ENCODE data around the gene KCNQ1. TPM values are rescaled to one million over a fixed set of nuclear protein-coding genes. Genes with fewer than 3 reads are reported as not detected.
A peak's percentile ranks its signal among the peaks of the same experiment; 100 is the strongest.

Gene KCNQ1
- total and polyA plus RNA-seq, 9 donors, result 1.4 to 17.2 (median 3.8) TPM

- TF ChIP-seq CTCF (IDR thresholded peaks at IDR 0.05) (no peak), POLR2A (IDR thresholded peaks at IDR 0.05) (no peak), EP300 (IDR thresholded peaks at IDR 0.05) (no peak)
- DNase-seq, result peak in 3 of 5 donors; percentile 7 to 31 (median 15)
- intact Hi-C loops (cut with DNase I), result no loop called here
- Histone ChIP-seq H3K27ac (no peak overlapping the region), H3K36me3 (no peaks in the 10 kb centered on the region), H3K9me3 (no peaks in the 10 kb centered on the region), H3K4me3 (no peak overlapping the region), H3K4me1 (ENCODE audit: insufficient read depth) (no peaks in the 10 kb centered on the region), H3K27me3 (no peaks in the 10 kb centered on the region)
- 88 to 93% (median 90%) methylated on average over 18 of the region's 18 CpGs for WGBS, 3 donors
Measured at GRCh38 chr11:2789331-2789730, 344.5 kb downstream of the KCNQ1 start.

- peak in 3 of 5 donors; percentile 16 to 32 (median 26) for DNase-seq
- WGBS, 3 donors, result 86 to 98% (median 95%) methylated on average over 6 of the region's 6 CpGs
- intact Hi-C loops (cut with DNase I), result no loop called here
- no peaks in the 10 kb centered on the region for H3K36me3 ChIP-seq
- no peak overlapping the region for H3K4me3 ChIP-seq
- no peaks in the 10 kb centered on the region for H3K27me3 ChIP-seq
- H3K4me1 ChIP-seq (ENCODE audit: insufficient read depth), result no peaks in the 10 kb centered on the region
- TF ChIP-seq EP300 (IDR thresholded peaks at IDR 0.05), result no peak
- H3K27ac ChIP-seq, result no peak overlapping the region
- no peaks in the 10 kb centered on the region for H3K9me3 ChIP-seq
Measured at GRCh38 chr11:2789791-2790567, 345.2 kb downstream of the KCNQ1 start.

- TF ChIP-seq EP300 (IDR thresholded peaks at IDR 0.05) (no peak), CTCF (IDR thresholded peaks at IDR 0.05) (no peak), POLR2A (IDR thresholded peaks at IDR 0.05) (no peak)
- no peaks in the 10 kb centered on the region for H3K36me3 ChIP-seq
- WGBS, 3 donors, result 95 to 98% (median 97%) methylated on average over 14 of the region's 14 CpGs
- H3K27me3 ChIP-seq, result no peaks in the 10 kb centered on the region
- no peaks in the 10 kb centered on the region for H3K4me1 ChIP-seq (ENCODE audit: insufficient read depth)
- H3K9me3 ChIP-seq, result no peaks in the 10 kb centered on the region
- intact Hi-C loops (cut with DNase I), result no loop called here
- DNase-seq, result peak; percentile 7 to 31 (median 16)
- no peak overlapping the region for H3K27ac ChIP-seq
- H3K4me3 ChIP-seq, result no peak overlapping the region
Measured at GRCh38 chr11:2790568-2790921, 345.7 kb downstream of the KCNQ1 start.

- Histone ChIP-seq H3K27ac (no peak overlapping the region), H3K36me3 (no peaks in the 10 kb centered on the region), H3K4me1 (ENCODE audit: insufficient read depth) (no peaks in the 10 kb centered on the region), H3K4me3 (peak overlapping the region; percentile 33), H3K27me3 (no peaks in the 10 kb centered on the region), H3K9me3 (no peaks in the 10 kb centered on the region)
- peak in 4 of 5 donors; percentile 12 to 42 (median 27) for DNase-seq
- no peak for TF ChIP-seq CTCF (IDR thresholded peaks at IDR 0.05)
- WGBS, 3 donors, result 75 to 79% (median 77%) methylated on average over 20 of the region's 20 CpGs
- intact Hi-C loops (cut with DNase I), result no loop called here
Measured at GRCh38 chr11:2791139-2791520, 346.3 kb downstream of the KCNQ1 start.
